ENCODE data around the gene CHST8.
"Not testable (repeated sequence)": the region's sequence is repeated elsewhere in the genome, so short reads cannot be mapped to it uniquely, and the experiment has no call there.

The CHST8 gene

GRCh38 chr19:33811736-33812387 lies 190.1 kb downstream of the CHST8 start:
- DNase-seq (ENCODE audit: low read depth in 2 of 2) = no peak

DNA sequence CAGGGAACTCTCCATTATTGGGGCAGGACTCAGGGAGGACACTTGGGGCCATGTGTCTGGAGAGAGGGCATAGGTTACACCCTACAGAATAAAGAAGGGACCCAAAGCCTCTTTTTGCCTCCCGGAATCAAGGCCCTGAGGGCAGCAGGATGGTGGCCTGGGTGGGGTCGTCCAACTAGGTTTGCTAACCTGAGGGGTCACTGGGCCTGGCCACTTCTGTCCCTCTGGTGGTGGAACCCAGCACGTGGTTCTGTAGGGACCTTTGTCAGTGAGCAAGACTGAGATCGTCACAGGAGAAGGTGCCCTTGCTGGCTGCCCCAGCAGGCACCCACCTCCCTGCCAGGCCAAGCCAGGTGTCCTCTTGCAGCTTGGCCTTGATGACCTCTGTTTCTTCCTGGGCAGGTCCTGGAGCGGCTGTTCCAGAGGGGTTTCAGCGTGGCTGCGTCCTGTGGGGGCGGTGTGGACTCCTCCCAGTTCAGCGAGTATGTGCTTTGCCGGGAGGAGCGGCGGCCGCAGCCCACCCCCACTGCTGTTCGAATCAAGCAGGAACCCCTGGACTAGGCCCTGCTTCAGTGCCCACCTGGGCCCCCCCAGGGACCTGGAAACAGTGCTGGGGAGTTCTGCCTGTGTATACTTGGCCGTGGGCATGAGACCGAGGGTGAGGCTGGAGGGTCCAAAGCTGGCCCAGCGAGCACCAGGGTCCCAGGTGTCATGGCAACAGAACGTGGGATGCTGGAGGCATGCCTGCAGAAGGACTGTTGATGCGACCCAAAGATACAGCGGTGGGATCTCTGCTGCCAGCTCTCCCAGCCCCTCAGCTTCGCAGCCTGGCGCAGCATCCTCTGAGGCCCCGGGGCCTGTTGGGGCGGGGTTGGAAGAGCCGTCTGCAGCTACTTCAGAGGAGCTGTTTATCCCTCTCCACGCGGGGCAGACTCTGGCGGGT lies 190.9 kb downstream of the CHST8 start:
- no peak for DNase-seq (ENCODE audit: low read depth in 2 of 2)

GRCh38 chr19:33813391-33814101 lies 191.8 kb downstream of the CHST8 start:
- DNase-seq (ENCODE audit: low read depth in 2 of 2) = no peak

GRCh38 chr19:33814181-33815165 lies 192.7 kb downstream of the CHST8 start:
- DNase-seq (ENCODE audit: low read depth in 2 of 2) = no peak

DNA sequence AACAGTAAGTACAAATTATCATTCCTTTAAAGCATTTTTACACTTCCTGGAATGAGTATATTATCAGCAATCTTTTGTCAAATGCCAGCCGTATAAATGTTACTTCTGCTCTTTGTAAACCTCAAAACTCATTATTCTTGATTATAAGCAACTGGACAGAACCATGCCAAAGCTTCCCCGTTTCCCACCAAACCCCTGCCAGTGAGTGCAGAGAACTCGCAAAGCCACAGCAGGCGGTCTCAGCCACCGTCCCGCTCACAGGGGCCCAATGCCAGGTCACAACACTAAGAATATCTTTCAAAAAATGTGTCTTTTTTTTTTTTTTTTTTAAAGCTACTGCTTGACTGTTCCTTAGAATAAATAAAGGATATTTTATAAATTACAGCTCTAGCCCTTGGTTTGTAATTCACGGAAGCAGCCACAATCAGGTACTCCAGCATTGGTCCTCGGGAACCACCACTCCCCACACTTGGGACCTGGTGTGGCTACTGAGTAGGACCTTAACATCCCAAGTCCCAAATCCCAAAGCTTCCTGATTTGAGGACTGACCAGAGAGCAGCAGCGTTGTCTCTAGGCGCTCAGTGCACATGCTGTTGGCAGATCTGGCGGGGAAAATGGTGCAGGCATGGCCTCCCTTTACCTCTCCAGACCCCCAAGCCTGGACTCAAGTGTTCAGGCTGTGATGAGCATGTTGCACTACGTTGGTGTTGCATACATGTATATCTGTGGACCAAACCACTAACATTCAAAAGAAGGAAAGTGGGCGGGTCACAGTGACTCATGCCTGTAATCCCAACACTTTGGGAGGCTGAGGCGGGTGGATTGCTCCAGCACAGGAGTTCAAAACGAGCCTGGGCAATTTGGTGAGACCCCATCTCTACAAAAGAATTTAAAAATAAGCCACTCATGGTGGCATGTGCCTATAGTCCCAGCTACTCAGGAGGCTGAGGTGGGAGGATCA lies 193.9 kb downstream of the CHST8 start:
- DNase-seq (ENCODE audit: low read depth in 2 of 2) = no peak

- no peak for DNase-seq (ENCODE audit: low read depth in 2 of 2)
Observed at GRCh38 chr19:33818411-33818810, 196.7 kb downstream of the CHST8 start.

DNA sequence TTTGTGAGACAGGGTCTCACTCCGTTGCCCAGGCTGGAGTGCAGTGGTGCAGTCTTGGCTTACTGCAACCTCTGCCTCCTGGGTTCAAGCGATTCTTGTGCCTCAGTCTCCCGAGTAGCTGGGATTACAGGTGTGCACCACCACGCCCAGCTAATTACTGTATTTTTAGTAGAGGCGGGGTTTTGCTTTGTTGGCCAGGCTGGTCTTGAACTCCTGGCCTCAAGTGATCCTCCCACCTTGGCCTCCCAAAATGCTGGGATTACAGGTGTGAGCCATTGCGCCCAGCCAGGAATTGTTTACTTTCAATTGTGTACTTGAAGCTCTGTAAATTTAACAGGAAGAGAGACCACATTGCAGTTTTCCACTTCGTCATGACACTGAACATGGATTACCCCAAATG lies 197.3 kb downstream of the CHST8 start:
- not testable (repeated sequence) for DNase-seq (ENCODE audit: low read depth in 2 of 2)

- no peak for DNase-seq (ENCODE audit: low read depth in 2 of 2)
Observed at GRCh38 chr19:33819506-33819879, 197.7 kb downstream of the CHST8 start.

GRCh38 chr19:33819880-33820781 lies 198.4 kb downstream of the CHST8 start:
- peak in 1 of 2 experiments; percentile 70 for DNase-seq (ENCODE audit: low read depth in 2 of 2)

DNA sequence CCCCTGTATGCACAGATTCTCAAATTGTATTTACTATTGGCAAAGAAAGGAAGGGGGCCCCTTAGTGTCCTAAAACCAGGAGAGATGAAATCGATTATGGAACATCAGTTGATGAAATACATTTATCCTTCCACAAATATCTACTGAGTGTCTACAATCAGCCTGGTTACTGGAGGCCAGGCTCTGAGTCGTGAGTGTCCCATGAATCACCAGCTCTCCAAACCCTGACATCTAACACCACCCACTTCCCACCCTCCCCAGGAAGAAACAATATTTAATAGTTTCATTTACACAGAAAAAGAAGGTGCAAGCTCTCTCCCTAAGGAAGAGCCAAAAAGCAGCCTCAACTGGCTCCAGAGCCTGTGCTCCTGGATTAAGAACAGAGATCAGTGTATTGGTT lies 200.1 kb downstream of the CHST8 start:
- DNase-seq (ENCODE audit: low read depth in 2 of 2) = no peak
